HG03064 (cell line): ENCODE data around the gene DGKK.

Source experiments
- ATAC-seq: cut with Tn5 transposase; IDR thresholded peaks from one replicate; pipeline ENCODE4 v1.9.1; 2021; ENCODE audit warnings: low read depth; ENCODE audit not compliant: unreplicated experiment

The DGKK gene, protein sequence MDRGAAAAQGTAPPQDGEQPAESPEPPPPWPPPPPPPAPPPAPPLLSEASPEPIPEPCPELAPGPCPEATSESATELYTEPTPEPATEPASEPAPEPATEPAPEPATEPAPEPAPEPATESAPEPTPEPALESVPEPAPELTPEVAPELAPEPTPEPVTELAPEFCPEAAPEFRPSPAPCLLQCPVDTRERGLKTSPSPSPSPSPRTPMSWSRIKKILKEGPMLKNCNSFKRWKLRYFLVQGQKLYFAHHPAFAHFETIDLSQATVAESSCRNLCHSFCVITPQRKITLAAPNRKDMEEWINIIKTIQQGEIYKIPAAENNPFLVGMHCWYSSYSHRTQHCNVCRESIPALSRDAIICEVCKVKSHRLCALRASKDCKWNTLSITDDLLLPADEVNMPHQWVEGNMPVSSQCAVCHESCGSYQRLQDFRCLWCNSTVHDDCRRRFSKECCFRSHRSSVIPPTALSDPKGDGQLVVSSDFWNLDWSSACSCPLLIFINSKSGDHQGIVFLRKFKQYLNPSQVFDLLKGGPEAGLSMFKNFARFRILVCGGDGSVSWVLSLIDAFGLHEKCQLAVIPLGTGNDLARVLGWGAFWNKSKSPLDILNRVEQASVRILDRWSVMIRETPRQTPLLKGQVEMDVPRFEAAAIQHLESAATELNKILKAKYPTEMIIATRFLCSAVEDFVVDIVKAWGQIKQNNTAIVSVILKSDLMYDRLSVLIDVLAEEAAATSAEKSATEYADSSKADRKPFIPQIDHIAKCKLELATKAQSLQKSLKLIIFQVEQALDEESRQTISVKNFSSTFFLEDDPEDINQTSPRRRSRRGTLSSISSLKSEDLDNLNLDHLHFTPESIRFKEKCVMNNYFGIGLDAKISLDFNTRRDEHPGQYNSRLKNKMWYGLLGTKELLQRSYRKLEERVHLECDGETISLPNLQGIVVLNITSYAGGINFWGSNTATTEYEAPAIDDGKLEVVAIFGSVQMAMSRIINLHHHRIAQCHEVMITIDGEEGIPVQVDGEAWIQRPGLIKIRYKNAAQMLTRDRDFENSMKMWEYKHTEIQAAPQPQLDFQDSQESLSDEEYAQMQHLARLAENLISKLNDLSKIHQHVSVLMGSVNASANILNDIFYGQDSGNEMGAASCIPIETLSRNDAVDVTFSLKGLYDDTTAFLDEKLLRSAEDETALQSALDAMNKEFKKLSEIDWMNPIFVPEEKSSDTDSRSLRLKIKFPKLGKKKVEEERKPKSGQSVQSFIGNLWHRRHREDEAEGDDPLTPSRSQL

DNA sequence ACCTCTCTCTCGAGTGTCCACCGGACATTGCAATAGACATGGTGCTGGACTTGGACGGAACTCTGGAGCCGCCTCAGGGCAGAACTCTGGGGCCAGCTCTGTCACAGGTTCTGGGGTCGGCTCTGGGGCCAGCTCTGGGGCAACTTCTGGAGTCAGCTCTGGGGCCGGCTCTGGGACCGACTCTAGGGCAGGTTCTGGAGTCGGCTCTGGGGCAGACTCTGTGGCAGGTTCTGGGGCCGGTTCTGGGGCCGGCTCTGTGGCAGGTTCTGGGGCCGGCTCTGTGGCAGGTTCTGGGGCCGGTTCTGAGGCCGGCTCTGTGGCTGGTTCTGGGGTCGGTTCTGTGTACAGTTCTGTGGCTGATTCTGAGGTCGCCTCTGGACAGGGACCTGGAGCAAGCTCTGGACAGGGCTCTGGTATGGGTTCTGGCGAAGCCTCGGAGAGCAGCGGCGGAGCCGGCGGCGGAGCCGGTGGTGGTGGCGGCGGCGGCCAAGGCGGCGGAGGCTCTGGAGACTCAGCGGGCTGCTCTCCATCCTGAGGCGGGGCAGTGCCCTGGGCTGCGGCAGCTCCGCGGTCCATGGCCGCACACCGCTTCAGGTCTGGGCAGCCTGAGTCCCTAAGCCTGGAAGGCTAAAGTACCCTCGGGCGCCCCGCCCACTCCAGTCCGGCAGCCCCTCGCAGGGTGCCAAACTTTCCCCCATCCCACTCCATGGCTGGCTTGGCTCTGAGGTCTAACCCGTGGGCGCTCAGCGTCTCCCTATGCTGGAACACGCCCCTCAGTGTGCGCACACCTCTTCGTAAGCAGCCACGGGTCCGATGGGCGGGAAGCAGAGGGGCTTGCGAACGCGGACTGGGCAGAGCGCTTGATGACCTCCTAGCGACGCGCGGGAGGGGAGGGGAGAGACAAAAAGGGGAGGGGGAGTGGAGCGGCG, at the start of gene DGKK:
DGKK (minus strand) TSS at position 723 of the 929 bp plus-strand sequence; CDS start at position 576, 147 bp downstream.
- no peak for ATAC-seq

DNA sequence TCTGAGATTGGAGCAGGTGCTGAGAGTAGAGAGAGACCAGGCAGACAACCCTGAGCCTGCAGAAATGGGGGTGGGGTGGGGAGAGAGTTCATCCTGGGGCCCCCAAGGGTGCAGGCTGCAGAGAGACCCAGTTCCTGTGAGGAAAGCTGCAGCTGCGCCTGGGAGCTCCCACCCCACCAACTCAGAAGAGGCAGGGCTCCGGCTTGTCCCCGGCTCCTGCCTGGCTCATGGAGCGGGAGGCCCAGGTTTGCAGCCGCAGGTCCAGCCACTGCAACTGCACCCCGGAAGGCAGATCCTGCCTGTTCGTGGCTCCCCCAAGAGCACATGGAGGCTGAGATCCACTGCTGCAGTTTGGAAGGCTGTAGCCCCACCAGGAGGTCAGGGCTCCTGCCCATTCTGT, 44.2 kb upstream of the DGKK start:
- ATAC-seq: no peak

DNA sequence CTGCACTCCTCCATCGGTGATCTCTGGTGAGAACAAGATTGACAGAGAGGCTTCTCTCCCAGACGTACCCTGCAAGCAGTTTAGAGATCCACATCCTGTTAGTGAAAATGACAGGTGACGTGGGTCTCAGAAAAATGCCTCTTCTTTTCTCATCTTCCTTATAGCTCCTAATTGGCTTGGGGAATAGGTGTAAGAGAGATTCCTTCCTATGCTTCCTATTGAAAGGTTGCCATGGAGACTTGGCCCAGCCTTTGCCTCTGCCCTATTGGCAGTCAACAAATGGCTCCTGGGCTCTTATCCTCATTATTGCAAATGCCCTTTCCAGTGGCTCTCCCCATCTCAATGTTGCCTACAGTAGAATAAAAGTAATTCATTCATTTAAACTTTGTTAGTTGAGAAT, 26.5 kb upstream of the DGKK start:
- ATAC-seq: no peak

DNA sequence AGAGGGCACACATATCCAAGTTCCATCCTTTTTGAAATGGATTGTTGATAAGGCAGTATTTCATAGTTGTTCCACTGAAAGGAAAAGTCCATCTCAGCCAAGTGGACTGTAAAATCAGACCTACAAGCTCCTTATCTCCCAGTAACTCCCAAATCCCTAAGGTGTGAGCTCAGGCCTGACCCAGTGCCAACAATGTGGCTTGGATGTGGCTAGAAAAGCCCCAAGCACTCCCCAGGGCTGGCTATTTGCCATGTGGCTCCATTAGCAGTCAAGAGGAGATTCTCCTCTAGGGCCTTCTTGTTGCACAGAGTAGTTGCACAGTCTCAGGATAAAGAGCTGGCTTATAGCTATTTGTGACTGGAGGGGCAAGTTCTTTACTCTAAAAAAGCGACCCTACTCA, 25.0 kb upstream of the DGKK start:
- no peak for ATAC-seq

DNA sequence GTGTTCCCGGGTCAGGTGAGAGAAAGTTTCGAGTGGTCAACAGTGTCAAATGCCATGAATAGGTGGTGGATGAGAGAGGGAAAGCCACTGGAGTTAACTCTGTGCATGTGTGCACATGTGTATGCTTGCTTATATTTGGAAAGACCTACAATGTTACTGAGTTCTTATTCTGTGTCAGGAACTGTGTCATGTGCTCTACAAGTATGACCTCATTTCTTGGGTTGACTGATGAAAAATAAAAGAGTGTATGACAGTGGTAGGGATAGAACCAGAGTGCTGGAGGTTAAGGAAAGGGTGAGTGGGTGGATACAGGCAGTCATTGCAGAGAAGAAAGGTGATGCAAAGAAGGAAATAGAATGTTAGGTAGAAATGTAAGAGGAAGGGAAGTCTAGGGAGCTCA, 22.1 kb upstream of the DGKK start:
- ATAC-seq: no peak

DNA sequence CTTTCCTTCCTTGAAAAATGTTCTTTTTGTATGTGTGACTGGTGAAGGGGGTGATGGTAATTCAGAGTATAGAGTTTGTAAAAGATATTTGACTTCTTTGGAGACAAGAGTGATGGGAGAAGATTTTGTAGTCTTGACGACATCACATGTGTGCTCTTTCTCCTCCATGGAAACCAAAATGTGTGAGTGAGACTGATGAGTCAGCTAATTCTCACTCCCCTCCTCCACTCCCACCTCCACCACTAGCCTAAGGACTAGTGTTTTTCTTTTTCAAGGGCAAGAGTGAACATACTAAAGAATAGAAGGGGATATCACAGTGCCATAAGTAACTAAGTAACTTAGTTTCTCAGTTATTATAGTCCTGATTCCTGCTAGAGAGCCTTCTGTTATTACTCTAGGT, 14.0 kb upstream of the DGKK start:
- ATAC-seq: no peak

DNA sequence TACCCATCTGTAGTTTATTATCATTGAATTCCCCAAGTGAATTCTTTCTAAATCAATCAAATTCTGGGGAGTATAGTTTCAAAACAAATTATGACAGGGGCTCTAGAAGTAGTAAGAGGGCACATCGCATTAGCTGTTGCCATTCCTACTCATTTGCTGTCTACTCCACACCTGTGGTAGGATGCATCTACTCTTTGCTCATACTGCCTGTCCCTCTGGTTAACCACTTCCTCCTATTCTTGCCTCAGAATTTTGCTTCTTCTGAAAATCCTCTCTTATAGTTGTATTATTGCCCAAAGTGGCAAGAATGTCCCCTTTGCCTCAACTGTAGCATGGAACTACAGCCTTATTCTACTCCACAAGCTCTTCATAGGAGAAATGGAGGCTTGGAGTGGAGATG, 12.7 kb upstream of the DGKK start:
- ATAC-seq: no peak

DNA sequence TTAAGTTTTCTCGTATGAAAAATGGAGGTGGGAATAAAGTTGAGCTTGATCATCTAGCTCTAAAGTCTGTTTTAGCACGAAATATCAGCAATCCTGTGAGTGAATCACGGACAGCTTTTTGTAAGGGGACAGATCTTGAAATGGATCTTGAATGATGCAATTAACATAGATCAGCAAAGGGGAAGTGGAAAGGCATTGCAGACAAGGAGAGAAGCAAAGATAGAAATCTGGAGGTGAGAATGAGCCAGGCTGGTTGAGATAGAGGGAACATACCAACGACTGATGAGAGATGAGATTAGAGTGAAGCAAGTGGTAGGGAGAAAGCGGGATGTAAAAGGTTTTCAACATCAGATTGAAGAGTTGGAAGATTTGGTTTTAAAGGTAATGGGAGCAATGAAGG, 4.6 kb upstream of the DGKK start:
- ATAC-seq: no peak

DNA sequence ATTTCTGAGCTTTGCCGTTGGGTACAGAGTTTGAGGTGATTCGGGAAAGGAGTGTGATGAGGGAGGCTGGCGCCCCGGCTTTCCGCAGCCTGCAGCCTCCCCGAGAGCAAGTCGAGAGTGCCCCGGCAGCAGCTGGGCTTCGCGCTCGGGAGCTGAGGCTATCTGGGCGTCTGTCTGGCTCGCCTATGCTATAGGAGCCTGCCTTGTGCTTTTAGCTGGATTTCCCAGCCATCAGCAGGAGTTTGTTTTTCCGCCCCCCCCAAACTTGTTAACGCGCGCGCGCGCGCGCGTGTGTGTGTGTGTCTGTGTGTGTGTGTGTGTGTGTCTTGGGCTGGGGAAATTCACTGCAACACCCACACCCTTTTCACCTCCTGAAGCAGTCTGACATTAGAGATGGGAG, 765 bp upstream of the DGKK start:
- no peak for ATAC-seq

DNA sequence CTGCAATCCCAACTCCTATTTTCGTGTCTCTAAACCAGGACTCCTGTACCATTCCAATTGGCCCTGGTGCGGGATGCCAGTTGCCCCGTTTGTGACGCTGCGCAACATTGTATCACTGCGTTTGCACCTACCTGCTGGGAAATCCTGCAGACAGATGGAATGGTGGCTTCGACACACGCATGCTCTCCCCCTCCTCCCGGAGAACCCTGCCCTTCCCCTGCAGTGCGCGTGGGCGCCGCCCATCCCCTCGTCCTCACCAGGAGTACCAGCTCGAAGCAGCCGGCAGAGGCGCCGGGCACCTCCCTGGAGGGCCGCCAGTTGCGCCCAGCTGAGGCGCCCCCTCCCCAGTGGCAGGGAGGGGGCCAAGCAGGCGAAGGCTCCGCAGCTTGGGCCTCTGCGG, 1.4 kb downstream of the DGKK start:
- ATAC-seq: no peak

DNA sequence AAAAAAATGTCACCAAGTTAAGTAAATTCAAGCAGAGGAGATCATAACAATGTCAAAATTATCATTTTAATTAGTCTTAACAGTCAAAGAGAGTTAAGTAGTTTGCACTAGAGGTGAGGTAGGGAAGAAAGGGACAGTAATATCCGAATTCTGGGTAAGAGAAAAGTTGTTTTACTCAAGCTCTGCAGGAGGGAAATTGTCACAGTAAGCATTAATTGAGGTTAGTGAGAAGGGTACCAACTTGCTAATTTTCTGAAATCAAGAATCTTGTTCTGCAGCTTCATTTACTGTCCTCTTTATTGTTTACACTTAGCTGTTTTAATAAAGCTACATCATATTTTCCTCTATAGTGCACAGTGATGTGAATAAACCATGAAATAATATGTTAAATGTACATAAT, 11.0 kb downstream of the DGKK start:
- no peak for ATAC-seq

DNA sequence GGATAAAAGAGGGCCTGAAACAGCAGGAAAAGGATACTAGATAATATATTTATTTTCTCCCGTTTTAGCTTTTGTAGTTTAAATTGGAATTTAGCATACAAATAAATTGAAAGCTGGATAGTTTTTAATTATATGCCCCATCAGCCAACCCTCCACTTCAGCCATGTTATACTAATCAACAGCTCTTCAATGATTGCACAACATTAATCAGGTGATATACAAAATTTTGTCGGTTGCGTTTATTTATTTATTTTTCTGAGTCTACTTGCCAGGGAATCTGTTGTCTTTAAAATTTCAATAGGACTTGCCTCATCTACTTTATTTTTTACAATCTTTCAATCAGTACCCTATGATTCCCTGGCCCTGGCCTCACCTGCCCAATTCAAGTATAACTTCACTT, 12.1 kb downstream of the DGKK start:
- ATAC-seq: no peak

DNA sequence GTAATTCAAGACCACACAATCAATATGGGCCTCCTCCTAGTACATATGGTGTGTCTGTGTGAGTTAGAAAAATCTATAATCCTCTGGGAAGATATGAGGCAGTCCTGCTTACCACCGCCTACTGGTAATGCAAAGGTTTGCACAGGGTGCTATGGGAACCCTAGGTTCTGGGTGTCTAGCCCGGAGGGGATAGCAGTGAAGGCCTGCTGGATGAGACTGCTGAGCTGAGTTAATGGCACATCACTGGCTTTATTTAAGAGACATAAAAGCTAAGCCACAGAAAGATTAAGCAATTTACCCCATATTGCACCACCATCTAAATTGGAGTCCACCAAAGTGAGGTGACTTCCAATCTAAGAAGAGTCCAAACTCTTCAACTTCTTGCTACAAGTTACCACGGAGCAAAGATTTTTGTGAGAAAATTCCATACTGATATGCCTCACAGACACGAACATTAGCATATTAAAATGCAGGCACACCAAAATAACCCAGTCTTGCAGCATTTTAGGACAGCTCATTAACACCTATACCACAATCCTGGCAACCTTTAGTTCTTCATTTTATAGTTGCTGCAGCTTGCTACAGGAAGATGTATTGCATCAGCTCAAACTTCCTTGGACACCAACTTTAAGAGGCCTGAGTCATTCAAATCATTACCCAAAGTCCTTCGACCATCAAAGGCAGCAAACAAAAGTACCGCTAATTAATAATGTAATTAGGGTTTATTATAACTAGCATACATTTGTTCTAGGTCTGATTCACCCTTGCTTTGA, 13.7 kb downstream of the DGKK start:
- no peak for ATAC-seq

DNA sequence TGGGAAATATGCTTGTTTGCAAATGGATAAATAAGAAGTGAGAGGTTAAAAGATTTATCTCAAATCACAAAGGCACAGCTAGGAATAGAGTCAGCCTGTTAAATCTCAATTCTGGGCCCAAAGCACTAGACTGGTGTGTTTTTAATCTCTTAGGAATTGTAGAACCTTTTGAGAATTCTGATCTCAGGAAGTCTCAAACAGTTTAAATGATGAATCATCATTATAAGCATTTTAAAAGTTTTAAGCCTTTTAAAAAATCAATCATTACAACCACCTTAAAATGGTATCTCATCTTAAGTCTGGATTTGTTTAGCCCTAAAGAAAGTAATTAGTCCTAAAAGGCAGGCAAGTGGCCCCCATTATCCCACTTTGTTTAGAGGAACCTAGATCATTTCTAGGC, 17.8 kb downstream of the DGKK start:
- no peak for ATAC-seq

DNA sequence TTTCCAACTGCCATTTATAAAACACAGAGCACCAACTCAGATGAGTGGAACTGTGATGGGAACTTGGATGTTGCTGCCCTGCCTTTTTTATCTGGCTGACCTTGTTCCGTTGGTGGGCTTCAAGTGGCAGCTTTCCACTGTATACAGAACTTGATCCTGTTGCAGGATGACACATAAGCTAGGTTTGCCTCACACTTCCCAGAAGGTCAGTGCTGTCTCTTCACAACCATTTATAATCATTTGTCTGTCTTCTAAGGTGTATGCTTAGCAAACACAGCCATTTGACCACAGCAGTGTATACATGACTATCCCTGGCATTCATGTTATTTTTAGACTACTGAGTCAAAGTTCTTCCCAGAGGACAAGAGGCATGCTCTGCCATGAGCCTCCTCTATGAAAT, 20.3 kb downstream of the DGKK start:
- no peak for ATAC-seq

DNA sequence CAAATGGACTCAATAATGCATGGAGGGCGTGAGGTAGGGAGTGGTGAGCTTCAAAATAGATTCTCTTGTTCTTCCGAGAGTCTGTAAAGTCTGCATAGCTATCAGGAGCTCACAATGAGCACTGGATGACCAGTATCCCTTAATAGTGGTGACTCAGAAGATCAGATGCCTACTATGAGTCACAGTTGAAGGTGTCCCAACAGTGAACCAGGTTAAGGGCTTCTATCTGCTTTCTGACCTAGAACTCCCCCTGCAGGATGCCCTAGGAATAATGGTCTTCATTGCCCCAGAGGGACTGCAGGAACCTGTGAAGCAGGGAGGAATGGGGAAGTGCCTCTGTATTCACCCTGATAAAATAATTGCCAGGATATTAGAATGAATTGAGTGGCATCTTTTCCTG, 22.1 kb downstream of the DGKK start:
- no peak for ATAC-seq

DNA sequence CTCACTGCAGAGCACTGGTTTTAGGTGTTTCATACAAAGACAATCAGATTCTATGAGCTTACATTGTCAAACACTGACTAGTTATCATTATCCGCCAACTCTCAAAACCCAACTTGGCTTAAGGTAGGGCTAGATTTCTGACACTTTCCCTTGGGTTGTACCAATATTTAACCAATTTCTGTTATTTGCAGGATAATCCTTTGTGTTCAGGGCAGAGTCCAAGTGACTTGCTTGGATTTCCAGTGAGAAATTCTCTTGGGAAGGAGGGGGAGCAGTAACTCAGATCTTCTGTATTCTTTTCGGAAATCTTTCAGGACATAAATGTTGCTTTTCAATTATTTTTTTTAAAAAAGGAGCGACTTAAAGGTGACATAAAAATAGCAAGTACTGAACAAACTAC, 23.1 kb downstream of the DGKK start:
- no peak for ATAC-seq

DNA sequence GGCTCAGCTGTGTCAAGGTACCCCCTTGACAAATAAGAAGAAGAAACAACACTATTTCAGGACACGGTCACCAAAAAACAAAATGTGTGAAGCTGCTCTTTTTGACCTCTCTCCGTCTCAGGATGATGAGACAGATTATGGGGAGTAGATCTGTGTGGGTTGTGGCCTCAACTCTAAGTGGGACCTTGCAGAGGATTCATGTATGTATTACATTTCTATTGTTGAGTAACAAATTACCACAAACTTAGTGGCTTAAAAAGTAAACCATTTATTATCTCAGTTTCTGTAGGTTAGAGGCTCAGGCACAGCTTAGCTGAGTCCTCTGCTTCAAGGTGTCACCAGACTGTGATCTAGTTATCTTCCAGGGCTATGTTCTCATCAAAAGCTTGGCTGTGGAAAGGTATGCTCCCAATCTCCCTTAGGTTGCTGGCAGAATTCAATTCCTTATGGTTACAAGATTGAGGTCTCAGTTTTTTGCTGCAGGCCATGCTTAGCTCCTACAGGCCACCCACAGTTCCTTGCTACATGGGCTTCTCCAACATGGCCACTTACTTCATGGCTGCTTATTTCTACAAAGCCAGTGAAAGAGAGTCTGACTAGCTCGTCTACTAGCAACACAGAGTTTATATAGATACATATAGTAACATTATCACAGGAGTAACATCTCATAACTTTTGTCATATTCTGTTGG, 28.1 kb downstream of the DGKK start:
- ATAC-seq: no peak

DNA sequence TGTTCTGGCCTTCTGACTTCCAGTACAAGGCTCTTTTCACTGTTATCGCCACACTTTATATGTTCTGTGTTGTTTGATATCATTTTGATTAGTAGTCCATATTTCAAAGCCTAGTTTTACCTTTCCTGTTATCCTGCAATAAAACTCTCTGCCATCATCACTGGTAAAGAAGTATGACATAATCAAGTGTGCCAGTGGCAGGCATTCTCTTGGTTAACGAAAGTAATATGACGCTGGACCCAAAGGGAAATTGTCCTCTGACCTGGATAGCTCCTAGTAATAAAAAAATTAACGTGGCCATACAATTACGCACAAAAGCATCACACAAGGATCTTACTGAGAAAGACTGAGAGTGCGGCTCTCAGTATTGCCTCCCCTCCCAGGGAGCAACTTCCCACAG, 33.8 kb downstream of the DGKK start:
- no peak for ATAC-seq
